Astrocyte (in vitro differentiated cells and primary cell): Measurements from ENCODE around the gene PDE1C. TPM values are rescaled to one million over a fixed set of nuclear protein-coding genes. Genes with fewer than 3 reads are reported as not detected.

ENCODE experiments used
- DNase-seq: peaks from one replicate; pipeline ENCODE4 v3.0.0-alpha.2; 2010; ENCODE audit warnings: low read depth
- FAIRE-seq: peaks from 2 replicates; lab custom pipeline; 2011; peaks lifted over from hg19 to GRCh38; lab: Jason Lieb, UNC
- H2AFZ ChIP-seq: 2 replicates; pipeline ENCODE4 v1.6.0; 2012; ENCODE audit warnings: low read depth, low read length, inconsistent platforms
- H3K27ac ChIP-seq: 2 replicates; pipeline ENCODE4 v1.5.1; 2011; ENCODE audit warnings: low read depth, low read length, inconsistent platforms
- H3K27me3 ChIP-seq: 2 replicates; pipeline ENCODE4 v1.6.0; 2011; ENCODE audit warnings: low read length, inconsistent platforms; ENCODE audit not compliant: insufficient read depth
- H3K36me3 ChIP-seq: 2 replicates; pipeline ENCODE4 v1.5.1; 2011; ENCODE audit warnings: low read length, inconsistent platforms; ENCODE audit not compliant: insufficient read depth
- H3K4me1 ChIP-seq: 2 replicates; pipeline ENCODE4 v1.5.1; 2011; ENCODE audit warnings: low read length, inconsistent platforms; ENCODE audit not compliant: insufficient read depth
- H3K4me2 ChIP-seq: 2 replicates; pipeline ENCODE4 v1.6.0; 2012; ENCODE audit warnings: low read length, inconsistent platforms
- H3K4me3 ChIP-seq: 2 replicates; pipeline ENCODE4 v1.5.1; 2011; ENCODE audit warnings: low read depth, mild to moderate bottlenecking, low read length, inconsistent platforms; ENCODE audit not compliant: insufficient read depth
- H3K79me2 ChIP-seq: 2 replicates; pipeline ENCODE4 v1.6.0; 2012; ENCODE audit warnings: mild to moderate bottlenecking, low read length, inconsistent platforms; ENCODE audit not compliant: insufficient read depth
- H3K9ac ChIP-seq: 2 replicates; pipeline ENCODE4 v1.6.0; 2012; ENCODE audit warnings: mild to moderate bottlenecking, low read length, inconsistent platforms
- H3K9me3 ChIP-seq: 2 replicates; pipeline ENCODE4 v1.5.1; 2012; ENCODE audit warnings: low read depth, mild to moderate bottlenecking, low read length, inconsistent platforms; ENCODE audit not compliant: insufficient read depth
- H4K20me1 ChIP-seq: 2 replicates; pipeline ENCODE4 v1.6.0; 2012; ENCODE audit warnings: low read length, inconsistent platforms; ENCODE audit not compliant: insufficient read depth
- H3K27ac Mint-ChIP-seq: one replicate; pipeline ENCODE4 v1.8.0; 2021; ENCODE audit warnings: mild to moderate bottlenecking, mixed read lengths; ENCODE audit not compliant: unreplicated experiment
- H3K27me3 Mint-ChIP-seq: one replicate; pipeline ENCODE4 v1.8.0; 2021; ENCODE audit warnings: low read depth, mixed read lengths; ENCODE audit not compliant: unreplicated experiment
- H3K36me3 Mint-ChIP-seq: one replicate; pipeline ENCODE4 v1.8.0; 2021; ENCODE audit warnings: low read depth, mixed read lengths; ENCODE audit not compliant: unreplicated experiment
- H3K4me1 Mint-ChIP-seq: one replicate; pipeline ENCODE4 v1.8.0; 2021; ENCODE audit warnings: low read depth, mixed read lengths; ENCODE audit not compliant: unreplicated experiment
- H3K4me3 Mint-ChIP-seq: one replicate; pipeline ENCODE4 v1.8.0; 2021; ENCODE audit warnings: mild to moderate bottlenecking, moderate library complexity, mixed read lengths; ENCODE audit not compliant: unreplicated experiment
- H3K9me3 Mint-ChIP-seq: one replicate; pipeline ENCODE4 v1.8.0; 2021; ENCODE audit warnings: mild to moderate bottlenecking, mixed read lengths; ENCODE audit not compliant: unreplicated experiment
- CTCF ChIP-seq: IDR thresholded peaks from 2 replicates; pipeline ENCODE4 v1.5.1; 2011; ENCODE audit warnings: low read depth, mild to moderate bottlenecking, inconsistent platforms, low read length, moderate library complexity; ENCODE audit not compliant: insufficient read depth
- EZH2 ChIP-seq: IDR thresholded peaks from 2 replicates; pipeline ENCODE4 v1.6.1; 2012; ENCODE audit warnings: mild to moderate bottlenecking, low read length, inconsistent platforms; ENCODE audit not compliant: insufficient read depth
- total RNA-seq: library from RNA; stranded (reverse); gene quantifications from 2 replicates; pipeline ENCODE4 v1.2.1, GENCODE V29; 2021

Gene PDE1C
- total RNA-seq, 1 donor from 2014 or later = 31.6 TPM

DNA sequence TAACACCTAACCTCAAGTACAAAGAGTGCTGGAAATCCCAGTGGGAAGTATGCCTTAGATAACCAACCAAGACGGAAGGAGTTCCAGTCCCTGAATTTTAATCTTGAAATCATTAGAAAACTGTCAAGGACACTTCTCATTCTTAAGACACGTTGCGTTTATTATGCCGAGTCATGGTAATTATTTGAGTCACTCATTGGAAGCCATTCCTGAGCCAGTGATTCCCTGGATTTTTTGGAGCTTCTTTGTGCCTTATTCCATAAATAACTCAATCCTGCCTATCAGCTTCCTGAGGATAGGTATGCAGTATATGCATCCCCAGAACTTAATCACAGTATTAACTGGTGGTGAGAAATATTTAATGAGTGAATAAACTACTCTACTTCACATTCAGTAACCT is 305.7 kb downstream of the PDE1C start:
- Histone ChIP-seq H3K27me3 (no peaks in the 10 kb centered on the region), H3K36me3 (no peaks in the 10 kb centered on the region)
- FAIRE-seq = no peak

DNA sequence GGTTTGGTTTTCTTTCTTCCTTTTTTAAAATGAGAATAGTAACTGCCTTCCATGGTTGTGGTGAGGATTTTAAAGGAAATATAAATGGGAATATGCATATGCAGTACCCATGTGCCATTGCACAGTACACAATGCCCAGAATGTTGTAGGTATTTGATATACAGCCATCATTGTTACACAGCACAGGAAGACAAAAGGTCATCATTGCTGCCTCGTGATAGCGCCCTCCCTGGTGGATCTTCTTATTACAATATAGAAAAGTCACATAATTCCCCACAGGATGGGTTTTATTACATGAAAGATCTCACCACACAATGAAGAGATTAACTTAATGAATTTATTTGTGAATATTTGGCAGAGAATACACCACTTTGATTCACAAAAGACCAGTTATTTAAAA is 306.7 kb downstream of the PDE1C start:
- Histone ChIP-seq H3K9me3 (no peaks in the 10 kb centered on the region), H3K36me3 (no peaks in the 10 kb centered on the region), H3K4me2 (no peak overlapping the region), H3K4me1 (no peaks in the 10 kb centered on the region), H3K27me3 (no peaks in the 10 kb centered on the region), H3K9ac (no peak overlapping the region), H3K27ac (no peak overlapping the region), H3K79me2 (no peaks in the 10 kb centered on the region), H3K4me3 (no peak overlapping the region), H2AFZ (no peak overlapping the region), H4K20me1 (no peaks in the 10 kb centered on the region)
- no peaks in the 10 kb centered on the region for H3K36me3 Mint-ChIP-seq
- FAIRE-seq (no peak), DNase-seq (no peak)
- no peaks in the 10 kb centered on the region for H3K9me3 Mint-ChIP-seq
- no peak overlapping the region for H3K27ac Mint-ChIP-seq
- TF ChIP-seq CTCF = peak; percentile 24
- no peak for TF ChIP-seq EZH2
- H3K27me3 Mint-ChIP-seq = peaks cover 15% of the 10 kb centered on the region
- no peak overlapping the region for H3K4me3 Mint-ChIP-seq
- no peaks in the 10 kb centered on the region for H3K4me1 Mint-ChIP-seq

More for the DNA sequence above, 305.7 kb downstream of the PDE1C start:
- TF ChIP-seq EZH2 (no peak), CTCF (no peak)
- no peaks in the 10 kb centered on the region for H3K36me3 Mint-ChIP-seq
- H3K4me3 Mint-ChIP-seq = no peak overlapping the region
- Histone ChIP-seq H2AFZ (no peak overlapping the region), H3K9me3 (no peaks in the 10 kb centered on the region), H3K4me3 (no peak overlapping the region), H3K27ac (no peak overlapping the region), H3K9ac (no peak overlapping the region), H3K79me2 (no peaks in the 10 kb centered on the region), H3K4me1 (no peaks in the 10 kb centered on the region), H4K20me1 (no peaks in the 10 kb centered on the region), H3K4me2 (no peak overlapping the region)
- H3K27me3 Mint-ChIP-seq = peaks cover 18% of the 10 kb centered on the region
- no peak overlapping the region for H3K27ac Mint-ChIP-seq
- H3K9me3 Mint-ChIP-seq = no peaks in the 10 kb centered on the region
- H3K4me1 Mint-ChIP-seq = no peaks in the 10 kb centered on the region
- DNase-seq = no peak

DNA sequence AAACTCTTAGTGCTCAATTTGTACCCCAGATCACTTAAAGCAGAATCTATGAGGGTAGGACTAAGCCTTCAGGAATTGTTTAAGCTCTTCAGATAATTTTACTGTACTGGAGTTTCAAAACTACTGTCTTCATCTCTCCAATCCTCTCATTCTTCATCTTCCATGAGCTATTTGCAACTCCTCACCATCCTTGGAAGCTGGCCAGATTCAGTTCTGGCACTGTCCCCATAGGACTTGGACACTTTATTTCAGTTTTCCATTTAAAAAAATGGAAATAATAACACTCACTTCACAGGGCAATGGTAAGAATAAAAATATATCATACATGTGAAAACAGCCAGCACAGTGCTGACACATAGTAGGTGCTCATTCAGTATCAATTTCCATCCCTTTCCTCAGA is 308.6 kb downstream of the PDE1C start:
- Histone ChIP-seq H3K27ac (no peak overlapping the region), H3K9ac (no peak overlapping the region), H3K36me3 (no peaks in the 10 kb centered on the region), H3K4me1 (no peaks in the 10 kb centered on the region), H2AFZ (no peak overlapping the region), H3K79me2 (no peaks in the 10 kb centered on the region), H4K20me1 (no peaks in the 10 kb centered on the region), H3K9me3 (no peaks in the 10 kb centered on the region), H3K27me3 (no peaks in the 10 kb centered on the region), H3K4me2 (no peak overlapping the region), H3K4me3 (no peak overlapping the region)
- H3K27me3 Mint-ChIP-seq = peaks cover 22% of the 10 kb centered on the region
- no peaks in the 10 kb centered on the region for H3K36me3 Mint-ChIP-seq
- H3K9me3 Mint-ChIP-seq = peaks cover 2% of the 10 kb centered on the region
- no peak overlapping the region for H3K27ac Mint-ChIP-seq
- TF ChIP-seq EZH2 = no peak
- no peak for TF ChIP-seq CTCF
- no peak overlapping the region for H3K4me3 Mint-ChIP-seq
- FAIRE-seq = no peak
- DNase-seq = no peak
- H3K4me1 Mint-ChIP-seq = no peaks in the 10 kb centered on the region
